Right renal cortex interstitium (tissue), 3 donors: Measurements from ENCODE around the gene TBC1D2B. TPM values are rescaled to one million over a fixed set of nuclear protein-coding genes. Genes with fewer than 3 reads are reported as not detected.
A peak's percentile ranks its signal among the peaks of the same experiment; 100 is the strongest.
"Not testable (repeated sequence)": the region's sequence is repeated elsewhere in the genome, so short reads cannot be mapped to it uniquely, and the experiment has no call there.

Source experiments
- DNase-seq, 3 donors: peaks; one replicate each; pipeline ENCODE4 v3.0.0-alpha.2; 2013; ENCODE audit warnings: low read depth in 3 of 3, low spot score in 2 of 3
- polyA plus RNA-seq, 3 donors: library from polyadenylated mRNA; unstranded; fragments of 120-200 nt; gene quantifications; one replicate each; pipeline ENCODE4 v1.2.1, GENCODE V29; 2013; ENCODE audit not compliant: insufficient read length in 3 of 3

TBC1D2B gene
- polyA plus RNA-seq, 3 donors, result 25.9 to 28.7 (median 26.6) TPM

GRCh38 chr15:78007211-78007931 lies 70.1 kb downstream of the TBC1D2B start:
- DNase-seq, result no peak

GRCh38 chr15:78006567-78007205 lies 70.8 kb downstream of the TBC1D2B start:
- no peak for DNase-seq

GRCh38 chr15:78004919-78005634 lies 72.4 kb downstream of the TBC1D2B start:
- DNase-seq, result peak in 1 of 3 donors; percentile 39

GRCh38 chr15:78004222-78004727 lies 73.2 kb downstream of the TBC1D2B start:
- no peak for DNase-seq

- DNase-seq, result no peak
These were observed 73.9 kb downstream of the TBC1D2B start for GRCh38 chr15:78003539-78004008.

GRCh38 chr15:78002996-78003395 lies 74.5 kb downstream of the TBC1D2B start:
- no peak for DNase-seq

GRCh38 chr15:78001656-78002055 lies 75.9 kb downstream of the TBC1D2B start:
- DNase-seq, result no peak

- no peak for DNase-seq
These were observed 76.6 kb downstream of the TBC1D2B start for GRCh38 chr15:78000927-78001249.

- peak in 1 of 3 donors; percentile 67 for DNase-seq
These were observed 77.2 kb downstream of the TBC1D2B start for GRCh38 chr15:78000091-78000926.

- DNase-seq, result no peak
These were observed 78.0 kb downstream of the TBC1D2B start for GRCh38 chr15:77999486-77999885.

GRCh38 chr15:77998592-77998991 lies 78.9 kb downstream of the TBC1D2B start:
- no peak for DNase-seq

- not testable (repeated sequence) for DNase-seq
These were observed 79.6 kb downstream of the TBC1D2B start for GRCh38 chr15:77997761-77998554.

- not testable (repeated sequence) for DNase-seq
These were observed 80.3 kb downstream of the TBC1D2B start for GRCh38 chr15:77997221-77997620.

GRCh38 chr15:77996713-77997171 lies 80.8 kb downstream of the TBC1D2B start:
- DNase-seq, result not testable (repeated sequence)

- not testable (repeated sequence) for DNase-seq
These were observed 81.3 kb downstream of the TBC1D2B start for GRCh38 chr15:77996226-77996625.

GRCh38 chr15:77995537-77995918 lies 82.0 kb downstream of the TBC1D2B start:
- not testable (repeated sequence) for DNase-seq

GRCh38 chr15:77994893-77995536 lies 82.5 kb downstream of the TBC1D2B start:
- DNase-seq, result not testable (repeated sequence)

GRCh38 chr15:77993970-77994693 lies 83.4 kb downstream of the TBC1D2B start:
- not testable (repeated sequence) for DNase-seq
